ENCODE data around the gene TOMM20.

DNA sequence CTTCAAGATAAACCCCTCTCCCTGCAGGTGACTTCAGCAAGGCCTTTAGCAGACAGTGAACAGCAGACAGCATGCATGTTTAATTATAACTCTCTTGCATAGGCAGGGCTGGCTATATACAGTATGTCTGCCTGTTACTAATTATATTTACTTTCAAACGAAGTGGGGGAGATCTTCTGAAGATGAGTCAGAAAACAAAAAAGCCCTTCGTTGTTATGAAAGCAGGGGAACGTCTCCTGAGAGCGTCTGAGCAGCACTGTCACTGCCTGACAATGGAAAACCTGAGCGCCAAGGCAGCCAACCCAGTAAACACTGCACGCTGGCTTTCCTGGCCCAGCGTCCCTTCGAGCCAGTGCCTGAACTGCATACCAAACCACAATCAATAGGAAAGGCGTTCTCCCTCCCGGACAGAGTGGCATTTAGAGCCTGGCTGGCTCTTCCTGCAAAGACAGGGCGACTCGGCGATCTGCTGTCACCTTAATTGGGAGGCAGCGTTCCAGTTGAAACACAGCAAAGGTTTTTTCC lies 54.1 kb downstream of the TOMM20 start:
- TF ChIP-seq, protein P1, sequence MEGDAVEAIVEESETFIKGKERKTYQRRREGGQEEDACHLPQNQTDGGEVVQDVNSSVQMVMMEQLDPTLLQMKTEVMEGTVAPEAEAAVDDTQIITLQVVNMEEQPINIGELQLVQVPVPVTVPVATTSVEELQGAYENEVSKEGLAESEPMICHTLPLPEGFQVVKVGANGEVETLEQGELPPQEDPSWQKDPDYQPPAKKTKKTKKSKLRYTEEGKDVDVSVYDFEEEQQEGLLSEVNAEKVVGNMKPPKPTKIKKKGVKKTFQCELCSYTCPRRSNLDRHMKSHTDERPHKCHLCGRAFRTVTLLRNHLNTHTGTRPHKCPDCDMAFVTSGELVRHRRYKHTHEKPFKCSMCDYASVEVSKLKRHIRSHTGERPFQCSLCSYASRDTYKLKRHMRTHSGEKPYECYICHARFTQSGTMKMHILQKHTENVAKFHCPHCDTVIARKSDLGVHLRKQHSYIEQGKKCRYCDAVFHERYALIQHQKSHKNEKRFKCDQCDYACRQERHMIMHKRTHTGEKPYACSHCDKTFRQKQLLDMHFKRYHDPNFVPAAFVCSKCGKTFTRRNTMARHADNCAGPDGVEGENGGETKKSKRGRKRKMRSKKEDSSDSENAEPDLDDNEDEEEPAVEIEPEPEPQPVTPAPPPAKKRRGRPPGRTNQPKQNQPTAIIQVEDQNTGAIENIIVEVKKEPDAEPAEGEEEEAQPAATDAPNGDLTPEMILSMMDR (IDR thresholded peaks at IDR 0.05; ENCODE audit: low read depth, low read length, poor library complexity, severe bottlenecking) = no peak
- no peak for TF ChIP-seq EZH2phosphoT487 (IDR thresholded peaks at IDR 0.05; ENCODE audit: borderline replicate concordance, low read length)

Data from DOHH2 (cell line).